Left ventricle myocardium superior (tissue), 1 donor: ENCODE results near the gene JUND. TPM values are rescaled to one million over a fixed set of nuclear protein-coding genes. Genes with fewer than 3 reads are reported as not detected.

ENCODE experiments used
- ATAC-seq: fragments of 200-7000 bp; cut with Tn5 transposase; one replicate; pipeline ENCODE4 v1.9.1; 2020; ENCODE audit warnings: mild to moderate bottlenecking, moderate library complexity
- DNase-seq: peaks from one replicate; pipeline ENCODE4 v3.0.0-alpha.2; 2020
- intact Hi-C: fragments of 100-400 bp; cut with micrococcal nuclease; formaldehyde crosslinking; loops from one replicate; pipeline ENCODE4 v1.11.0; 2022
- total RNA-seq: library from RNA; stranded (reverse); fragmentation: NEBNext Ultra II Directional; extraction: Animal tissue kit (Norgen Biotek cat#: 25700); gene quantifications from one replicate; pipeline ENCODE4 v1.2.1, GENCODE V29; 2021
- donor health status: DM: no; HTN: yes; CAD: no; lungs with severe emphysema.

JUND gene
- total RNA-seq, 1 donor from 2014 or later, result 89.2 TPM

GRCh38 chr19:18278521-18279265, 2.7 kb downstream of the JUND start:
- DNase-seq, result no peak
- intact Hi-C loops, result loop anchor here (2.0 kb wide), 1 partner anchor 50 kb away; no protein-coding TSS in a partner anchor
- ATAC-seq, result no peak

GRCh38 chr19:18274781-18275356, 6.6 kb downstream of the JUND start:
- DNase-seq (peak; percentile 94), ATAC-seq (peak; percentile 83)
- intact Hi-C loops, result no loop called here

- DNase-seq, result no peak
- intact Hi-C loops, result no loop called here
- peak; percentile 2 for ATAC-seq
Measured at GRCh38 chr19:18274219-18274780, 7.1 kb downstream of the JUND start, which contains the start of gene IQCN. Gene IQCN, minus strand, starts transcription at chr19:18274452. Its CDS starts 4,974 bp downstream, at chr19:18269478.

- intact Hi-C loops, result no loop called here
- ATAC-seq, result no peak
- DNase-seq, result no peak
Measured at GRCh38 chr19:18273561-18274218, 7.7 kb downstream of the JUND start.

GRCh38 chr19:18271433-18271841, 10.0 kb downstream of the JUND start:
- no peak for ATAC-seq
- DNase-seq, result no peak
- intact Hi-C loops, result no loop called here

- intact Hi-C loops, result no loop called here
- DNase-seq (no peak), ATAC-seq (no peak)
Measured at GRCh38 chr19:18270326-18270725, 11.1 kb downstream of the JUND start.

- ATAC-seq, result no peak
- intact Hi-C loops, result loop anchor here (10.0 kb wide), 1 partner anchor 54 kb away; no protein-coding TSS in a partner anchor
- DNase-seq, result no peak
Measured at GRCh38 chr19:18269070-18269723, 12.2 kb downstream of the JUND start.

GRCh38 chr19:18266771-18267686, 14.4 kb downstream of the JUND start:
- no peak for ATAC-seq
- no peak for DNase-seq
- intact Hi-C loops, result loop anchor here (10.0 kb wide), 1 partner anchor 52 kb away; no protein-coding TSS in a partner anchor

- ATAC-seq (no peak), DNase-seq (no peak)
- intact Hi-C loops, result loop anchor here (10.0 kb wide), 1 partner anchor 51 kb away; no protein-coding TSS in a partner anchor
Measured at GRCh38 chr19:18265582-18265981, 15.8 kb downstream of the JUND start.

GRCh38 chr19:18264971-18265540, 16.4 kb downstream of the JUND start:
- intact Hi-C loops, result loop anchor here (10.0 kb wide), 1 partner anchor 50 kb away; no protein-coding TSS in a partner anchor
- DNase-seq, result no peak
- ATAC-seq, result no peak

- DNase-seq, result no peak
- intact Hi-C loops, result loop anchor here (10.0 kb wide), 1 partner anchor 49 kb away; no protein-coding TSS in a partner anchor
- ATAC-seq, result peak; percentile 10
Measured at GRCh38 chr19:18264137-18264854, 17.1 kb downstream of the JUND start.

- DNase-seq (no peak), ATAC-seq (no peak)
- intact Hi-C loops, result loop anchor here (10.0 kb wide), 1 partner anchor 49 kb away; no protein-coding TSS in a partner anchor
Measured at GRCh38 chr19:18263324-18264136, 17.9 kb downstream of the JUND start.

- DNase-seq, result no peak
- ATAC-seq, result no peak
- intact Hi-C loops, result loop anchor here (10.0 kb wide), 1 partner anchor 48 kb away; no protein-coding TSS in a partner anchor
Measured at GRCh38 chr19:18262917-18263316, 18.5 kb downstream of the JUND start.

- DNase-seq, result no peak
- ATAC-seq, result no peak
- intact Hi-C loops, result loop anchor here (10.0 kb wide), 1 partner anchor 47 kb away; no protein-coding TSS in a partner anchor
Measured at GRCh38 chr19:18262144-18262543, 19.3 kb downstream of the JUND start.

- DNase-seq (no peak), ATAC-seq (no peak)
- intact Hi-C loops, result loop anchor here (10.0 kb wide), 1 partner anchor 47 kb away; no protein-coding TSS in a partner anchor
Measured at GRCh38 chr19:18261474-18261873, 19.9 kb downstream of the JUND start.

- ATAC-seq, result no peak
- intact Hi-C loops, result loop anchor here (10.0 kb wide), 1 partner anchor 45 kb away; no protein-coding TSS in a partner anchor
- DNase-seq, result no peak
Measured at GRCh38 chr19:18259893-18260292, 21.5 kb downstream of the JUND start.
